Medulla oblongata (tissue), 1 donor: ENCODE measurements around the gene HOXC12.

Experiments used
- DNase-seq: peaks from one replicate; pipeline ENCODE4 v3.0.0-alpha.2; 2015; ENCODE audit errors: extremely low spot score

HOXC12 gene

GRCh38 chr12:53972152-53972702 is 17.5 kb downstream of the HOXC12 start:
- DNase-seq = no peak

- no peak for DNase-seq
These were observed 18.1 kb downstream of the HOXC12 start, which contains the start of gene HOXC11 for GRCh38 chr12:53972722-53973235. HOXC11 (plus strand) TSS chr12:53973126; CDS start chr12:53973242, 116 bp downstream.

- no peak for DNase-seq
These were observed 18.7 kb downstream of the HOXC12 start for GRCh38 chr12:53973236-53974042.

- DNase-seq = no peak
These were observed 19.7 kb downstream of the HOXC12 start, which contains the start of gene HOTAIR for GRCh38 chr12:53974084-53975063. HOTAIR (minus strand) TSS chr12:53974954.

- DNase-seq = no peak
These were observed 20.4 kb downstream of the HOXC12 start for GRCh38 chr12:53975064-53975471.

GRCh38 chr12:53975479-53976152 is 20.9 kb downstream of the HOXC12 start:
- no peak for DNase-seq

- no peak for DNase-seq
These were observed 21.6 kb downstream of the HOXC12 start for GRCh38 chr12:53976172-53976822.

GRCh38 chr12:53976823-53977595 is 22.3 kb downstream of the HOXC12 start:
- DNase-seq = no peak

- no peak for DNase-seq
These were observed 23.1 kb downstream of the HOXC12 start for GRCh38 chr12:53977596-53978445.

GRCh38 chr12:53978477-53979356 is 24.0 kb downstream of the HOXC12 start:
- no peak for DNase-seq

GRCh38 chr12:53980104-53980801 is 25.6 kb downstream of the HOXC12 start:
- no peak for DNase-seq

- no peak for DNase-seq
These were observed 26.2 kb downstream of the HOXC12 start for GRCh38 chr12:53980802-53981496.

GRCh38 chr12:53981634-53982565 is 27.2 kb downstream of the HOXC12 start:
- DNase-seq = no peak

- DNase-seq = no peak
These were observed 28.2 kb downstream of the HOXC12 start for GRCh38 chr12:53982648-53983567.

GRCh38 chr12:53983568-53983949 is 28.9 kb downstream of the HOXC12 start:
- DNase-seq = no peak
